Suprapubic skin (tissue), 3 donors: ENCODE data around the gene USHBP1.

ENCODE experiments used
- CTCF ChIP-seq, 2 donors: fragments of 200-600 bp in 1 of 2; fragments of 450-650 bp in 1 of 2; sonication (generic) in 1 of 2; IDR thresholded peaks; one replicate each; pipeline ENCODE4 v1.5.1; 2016 to 2019; ENCODE audit warnings: antibody characterized with exemption in 2 of 2, mild to moderate bottlenecking in 1 of 2, moderate library complexity in 1 of 2
- EP300 ChIP-seq: sonication (generic); formaldehyde crosslinking; IDR thresholded peaks from one replicate; pipeline ENCODE4 v1.6.1; 2017; ENCODE audit warnings: antibody characterized with exemption
- POLR2A ChIP-seq, 2 donors: fragments of 450-650 bp; IDR thresholded peaks; one replicate each; pipeline ENCODE4 v1.6.1; 2017; ENCODE audit warnings: antibody characterized with exemption in 2 of 2, mild to moderate bottlenecking in 2 of 2, moderate library complexity in 2 of 2

GRCh38 chr19:17234911-17235299, 29.6 kb downstream of the USHBP1 start:
- TF ChIP-seq CTCF (IDR thresholded peaks at IDR 0.05), result no peak
- no peak for TF ChIP-seq EP300
- TF ChIP-seq POLR2A (IDR thresholded peaks at IDR 0.05), result no peak
